DOHH2 (cell line): ENCODE data around the gene BHLHA15.

Experiments
- H3F3A ChIP-seq: fragments of 200-600 bp; sonication (generic), shearing (Covaris generic); 2 replicates; pipeline ENCODE4 v1.6.0; 2016; ENCODE audit warnings: antibody characterized with exemption, mild to moderate bottlenecking; ENCODE audit not compliant: control insufficient read depth, insufficient read depth
- H3K27ac ChIP-seq: fragments of 200-600 bp; sonication (generic); 2 replicates; pipeline ENCODE4 v1.5.1; 2014; ENCODE audit warnings: low read depth, mild to moderate bottlenecking, low read length, moderate library complexity
- H3K27me3 ChIP-seq: fragments of 200-600 bp; sonication (generic); 2 replicates; pipeline ENCODE4 v1.6.1; 2014; ENCODE audit warnings: mild to moderate bottlenecking, low read length, mixed read lengths; ENCODE audit not compliant: control insufficient read depth
- H3K36me3 ChIP-seq: fragments of 200-600 bp; sonication (generic); 2 replicates; pipeline ENCODE4 v1.6.1; 2014; ENCODE audit warnings: mild to moderate bottlenecking, low read length, moderate library complexity, mixed read lengths; ENCODE audit not compliant: control insufficient read depth
- H3K4me1 ChIP-seq: fragments of 200-600 bp; sonication (generic); 2 replicates; pipeline ENCODE4 v1.6.1; 2014; ENCODE audit warnings: mild to moderate bottlenecking, low read length, mixed read lengths; ENCODE audit not compliant: control insufficient read depth
- H3K4me2 ChIP-seq: fragments of 200-600 bp; sonication (generic); 2 replicates; pipeline ENCODE4 v1.6.0; 2014; ENCODE audit warnings: mild to moderate bottlenecking, low read length, moderate library complexity
- H3K4me3 ChIP-seq: fragments of 200-600 bp; sonication (generic); 2 replicates; pipeline ENCODE4 v1.5.1; 2014; ENCODE audit warnings: mild to moderate bottlenecking, low read length, mixed read lengths
- H3K79me2 ChIP-seq: fragments of 200-600 bp; sonication (generic); 2 replicates; pipeline ENCODE4 v1.6.1; 2014; ENCODE audit warnings: mild to moderate bottlenecking, low read length, mixed read lengths; ENCODE audit not compliant: control insufficient read depth
- H3K9me2 ChIP-seq: fragments of 200-600 bp; sonication (generic); replicated peaks from 2 replicates; pipeline ENCODE4 v1.6.1; 2014; ENCODE audit warnings: mild to moderate bottlenecking, low read length, mixed read lengths; ENCODE audit not compliant: control insufficient read depth
- H3K9me3 ChIP-seq: fragments of 200-600 bp; sonication (generic); 2 replicates; pipeline ENCODE4 v1.6.1; 2014; ENCODE audit warnings: antibody characterized with exemption, low read length, mixed read lengths; ENCODE audit not compliant: control insufficient read depth, insufficient read depth
- H4K20me1 ChIP-seq: fragments of 200-600 bp; sonication (generic); 2 replicates; pipeline ENCODE4 v1.6.0; 2014; ENCODE audit warnings: low read depth, mild to moderate bottlenecking, antibody characterized with exemption, low read length, moderate library complexity; ENCODE audit not compliant: control insufficient read depth, insufficient read depth
- CTCF ChIP-seq: fragments of 200-600 bp; sonication (generic); IDR thresholded peaks from one replicate; pipeline ENCODE4 v1.5.1; 2014; ENCODE audit warnings: antibody characterized with exemption, mild to moderate bottlenecking, low read depth, low read length; ENCODE audit not compliant: poor library complexity, severe bottlenecking
- EZH2phosphoT487 ChIP-seq: fragments of 200-600 bp; sonication (generic); IDR thresholded peaks from 2 replicates; pipeline ENCODE4 v1.6.1; 2017; ENCODE audit warnings: borderline replicate concordance, mild to moderate bottlenecking, antibody characterized with exemption, low read length, moderate library complexity, mixed read lengths

BHLHA15 gene

GRCh38 chr7:98194672-98195457 lies 16.4 kb upstream of the BHLHA15 start:
- H3F3A ChIP-seq: peaks cover 15% of the 10 kb centered on the region

GRCh38 chr7:98196706-98197605 lies 14.3 kb upstream of the BHLHA15 start:
- H3K4me3 ChIP-seq: no peak overlapping the region
- peaks cover 25% of the 10 kb centered on the region for H3K36me3 ChIP-seq
- no peaks in the 10 kb centered on the region for H3K9me2 ChIP-seq
- H3K9me3 ChIP-seq: peaks cover 4% of the 10 kb centered on the region; the same call in 1 of the 2 replicates
- H3K27me3 ChIP-seq: peaks cover 22% of the 10 kb centered on the region
- peaks cover 29% of the 10 kb centered on the region for H3F3A ChIP-seq
- H3K27ac ChIP-seq: no peak overlapping the region
- peaks cover 65% of the 10 kb centered on the region for H4K20me1 ChIP-seq
- TF ChIP-seq EZH2phosphoT487 (no peak), CTCF (no peak)
- no peak overlapping the region for H3K4me2 ChIP-seq
- H3K79me2 ChIP-seq: peaks cover 2% of the 10 kb centered on the region
- H3K4me1 ChIP-seq: peaks cover 35% of the 10 kb centered on the region

More at GRCh38 chr7:98194672-98195457, 16.4 kb upstream of the BHLHA15 start:
- Histone ChIP-seq H3K4me1 (peaks cover 14% of the 10 kb centered on the region), H4K20me1 (peaks cover 51% of the 10 kb centered on the region), H3K9me2 (no peaks in the 10 kb centered on the region), H3K9me3 (peaks cover 4% of the 10 kb centered on the region; the same call in 1 of the 2 replicates), H3K4me2 (no peak overlapping the region), H3K36me3 (peaks cover 32% of the 10 kb centered on the region), H3K4me3 (no peak overlapping the region), H3K27me3 (peaks cover 13% of the 10 kb centered on the region; the same call in 1 of the 2 replicates), H3K79me2 (no peaks in the 10 kb centered on the region), H3K27ac (no peak overlapping the region)
- TF ChIP-seq CTCF: no peak
- TF ChIP-seq EZH2phosphoT487: no peak

- Histone ChIP-seq H3K4me2 (peak overlapping the region; percentile 70), H3K27ac (no peak overlapping the region), H4K20me1 (peaks cover 70% of the 10 kb centered on the region), H3F3A (peaks cover 29% of the 10 kb centered on the region), H3K36me3 (peaks cover 5% of the 10 kb centered on the region), H3K4me1 (peaks cover 56% of the 10 kb centered on the region), H3K79me2 (peaks cover 3% of the 10 kb centered on the region), H3K4me3 (peak overlapping the region; percentile 18; the same call in 1 of the 2 replicates), H3K27me3 (peaks cover 36% of the 10 kb centered on the region), H3K9me2 (no peaks in the 10 kb centered on the region), H3K9me3 (peaks cover 4% of the 10 kb centered on the region; the same call in 1 of the 2 replicates)
- TF ChIP-seq CTCF (no peak), EZH2phosphoT487 (no peak)
These were observed 12.1 kb upstream of the BHLHA15 start for GRCh38 chr7:98199131-98199530.
